Astrocyte of the spinal cord (primary cell): Measurements from ENCODE around the gene SYN1.
"Not testable (repeated sequence)": the region's sequence is repeated elsewhere in the genome, so short reads cannot be mapped to it uniquely, and the experiment has no call there.

ENCODE experiments used
- DNase-seq: peaks from one replicate; pipeline ENCODE4 v3.0.0; 2011; ENCODE audit warnings: low read depth, low spot score
- H3K4me3 ChIP-seq: 2 replicates; pipeline ENCODE4 v1.5.1; 2011; ENCODE audit warnings: low read depth, mild to moderate bottlenecking, low read length, moderate library complexity
- in situ Hi-C: cut with HindIII; loops from 2 replicates; pipeline ENCODE4 v1.10.0; 2017; ENCODE audit warnings: low sequenced_read_pairs
- TF ChIP-seq, protein P1 (sequence below): IDR thresholded peaks from 2 replicates; pipeline ENCODE4 v1.5.1; 2012; ENCODE audit warnings: low read depth, mild to moderate bottlenecking, low read length, inconsistent platforms

The SYN1 gene

DNA sequence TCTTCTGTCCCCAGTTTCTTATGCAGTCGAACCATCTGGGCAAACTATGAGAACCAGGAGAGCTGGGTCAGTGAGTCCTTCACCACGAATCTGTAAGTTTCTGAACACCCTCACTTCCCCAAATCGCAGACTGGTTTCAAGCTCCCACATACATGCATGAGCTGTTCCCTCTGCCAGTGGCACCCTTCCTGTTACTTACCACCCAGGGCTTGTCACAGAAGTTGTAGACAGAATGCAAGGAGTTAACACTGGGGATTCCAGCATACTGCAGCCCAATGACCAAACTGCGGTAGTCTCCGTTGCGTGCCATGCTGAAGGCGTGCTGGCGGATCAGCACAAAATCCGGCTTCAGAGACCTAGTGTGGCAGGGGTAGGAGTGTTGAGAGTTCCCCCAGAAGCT, 14.6 kb downstream of the SYN1 start:
- H3K4me3 ChIP-seq: no peak overlapping the region
- TF ChIP-seq, protein P1, sequence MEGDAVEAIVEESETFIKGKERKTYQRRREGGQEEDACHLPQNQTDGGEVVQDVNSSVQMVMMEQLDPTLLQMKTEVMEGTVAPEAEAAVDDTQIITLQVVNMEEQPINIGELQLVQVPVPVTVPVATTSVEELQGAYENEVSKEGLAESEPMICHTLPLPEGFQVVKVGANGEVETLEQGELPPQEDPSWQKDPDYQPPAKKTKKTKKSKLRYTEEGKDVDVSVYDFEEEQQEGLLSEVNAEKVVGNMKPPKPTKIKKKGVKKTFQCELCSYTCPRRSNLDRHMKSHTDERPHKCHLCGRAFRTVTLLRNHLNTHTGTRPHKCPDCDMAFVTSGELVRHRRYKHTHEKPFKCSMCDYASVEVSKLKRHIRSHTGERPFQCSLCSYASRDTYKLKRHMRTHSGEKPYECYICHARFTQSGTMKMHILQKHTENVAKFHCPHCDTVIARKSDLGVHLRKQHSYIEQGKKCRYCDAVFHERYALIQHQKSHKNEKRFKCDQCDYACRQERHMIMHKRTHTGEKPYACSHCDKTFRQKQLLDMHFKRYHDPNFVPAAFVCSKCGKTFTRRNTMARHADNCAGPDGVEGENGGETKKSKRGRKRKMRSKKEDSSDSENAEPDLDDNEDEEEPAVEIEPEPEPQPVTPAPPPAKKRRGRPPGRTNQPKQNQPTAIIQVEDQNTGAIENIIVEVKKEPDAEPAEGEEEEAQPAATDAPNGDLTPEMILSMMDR: no peak
- in situ Hi-C loops: no loop called here
- DNase-seq: no peak

DNA sequence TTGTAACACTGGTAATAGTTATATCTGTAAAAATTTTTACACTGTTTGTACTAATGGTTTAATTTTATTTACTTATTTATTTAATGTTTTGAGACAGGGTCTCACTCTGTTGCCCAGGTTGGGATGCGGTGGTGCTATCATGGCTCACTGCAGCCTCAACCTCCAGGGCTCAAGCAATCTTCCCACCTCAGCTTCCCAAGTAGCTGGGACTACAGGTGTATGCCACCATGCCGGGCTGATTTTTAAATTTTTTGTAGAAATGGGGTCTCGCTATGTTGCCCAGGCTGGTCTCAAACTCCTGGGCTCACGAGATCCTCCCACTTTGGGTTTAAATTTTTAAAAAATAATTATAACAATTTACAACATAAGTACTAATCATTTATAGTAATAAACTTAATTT, 16.5 kb downstream of the SYN1 start:
- in situ Hi-C loops, DNase-seq, H3K4me3 ChIP-seq: not testable (repeated sequence)

DNA sequence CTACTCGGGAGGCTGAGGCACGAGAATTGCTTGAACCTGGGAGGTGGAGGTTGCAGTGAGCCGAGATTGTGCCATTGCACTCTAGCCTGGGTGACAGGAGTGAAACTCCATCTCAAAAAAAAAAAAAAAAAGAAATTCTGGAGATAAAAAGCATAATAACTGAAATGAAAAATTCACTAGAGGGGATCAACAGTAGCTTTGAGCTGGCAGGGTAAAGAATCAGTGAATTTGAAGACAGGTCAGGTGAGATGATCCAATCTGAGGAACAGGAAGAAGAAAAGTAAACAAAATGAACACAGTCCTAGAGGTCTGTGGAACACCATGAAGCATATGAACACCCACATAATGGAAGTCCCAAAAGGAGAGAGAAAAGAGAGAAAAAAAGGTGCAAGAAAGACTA, 22.4 kb downstream of the SYN1 start:
- in situ Hi-C loops: no loop called here
- no peak for DNase-seq
- no peak overlapping the region for H3K4me3 ChIP-seq
- TF ChIP-seq, protein P1: no peak

DNA sequence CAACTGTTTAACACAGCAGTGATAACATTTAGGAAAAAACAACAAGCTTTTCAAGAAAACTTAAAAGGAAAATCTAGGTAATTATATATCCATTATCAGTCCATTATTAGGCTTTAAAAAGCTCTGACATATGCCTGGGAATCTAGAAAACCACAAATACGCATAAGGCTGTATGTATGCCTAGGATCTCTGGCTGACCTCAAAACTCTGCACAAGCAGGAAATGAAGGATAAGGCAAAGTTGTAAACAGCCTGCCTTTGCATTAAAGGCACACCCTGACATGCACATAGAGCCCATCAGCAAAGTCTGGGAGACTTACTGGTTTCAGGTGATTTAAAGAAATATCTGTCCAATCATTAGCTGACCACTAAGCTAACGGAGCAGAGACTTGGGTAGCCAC, 23.4 kb downstream of the SYN1 start:
- peak; percentile 23 for DNase-seq
- H3K4me3 ChIP-seq: no peak overlapping the region
- TF ChIP-seq, protein P1: no peak
- in situ Hi-C loops: no loop called here

- TF ChIP-seq, protein P1: no peak
- DNase-seq: peak; percentile 80
- in situ Hi-C loops: no loop called here
- H3K4me3 ChIP-seq: no peak overlapping the region
These were observed 23.9 kb downstream of the SYN1 start for GRCh38 chrX:47595716-47596251.

DNA sequence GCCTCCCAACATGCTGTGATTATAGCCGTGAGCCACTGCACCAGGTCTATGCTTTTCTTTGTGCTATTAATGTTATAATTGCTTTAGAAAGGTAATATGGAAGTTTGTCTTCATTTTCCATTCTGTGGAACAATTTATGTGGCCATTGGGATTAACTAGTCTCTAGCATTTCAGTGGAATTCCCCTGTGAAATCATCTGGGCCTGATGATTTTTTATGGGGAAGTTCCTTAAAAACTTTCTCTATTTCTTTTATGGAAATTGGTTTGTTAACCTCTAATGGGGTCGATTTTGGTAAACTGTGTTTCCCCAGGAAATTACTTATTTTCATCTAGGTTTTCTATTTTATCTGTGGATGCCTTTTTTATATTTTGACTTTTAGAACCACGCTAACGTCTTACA, 26.1 kb downstream of the SYN1 start:
- TF ChIP-seq, protein P1: no peak
- no peak for DNase-seq
- in situ Hi-C loops: no loop called here
- no peak overlapping the region for H3K4me3 ChIP-seq

DNA sequence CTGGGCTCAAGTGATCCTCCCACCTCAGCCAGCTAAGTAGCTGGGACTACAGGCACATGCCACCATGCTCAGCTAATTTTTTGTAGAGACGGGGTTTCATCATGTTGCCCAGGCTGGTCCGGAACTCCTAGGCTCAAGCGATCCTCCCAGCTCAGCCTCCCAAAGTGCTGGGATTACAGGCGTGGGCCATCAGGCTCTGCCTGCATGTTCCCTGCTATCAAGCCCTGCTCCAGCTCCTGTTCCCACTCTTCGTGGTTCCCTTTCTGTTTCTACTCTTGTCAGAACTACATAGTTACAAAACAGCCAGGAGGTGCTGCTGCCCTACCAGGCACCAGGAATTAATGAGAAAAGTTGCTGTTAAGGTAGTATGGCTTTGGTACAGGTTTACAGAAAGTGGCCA, 28.7 kb downstream of the SYN1 start:
- no peak for DNase-seq
- H3K4me3 ChIP-seq: no peak overlapping the region
- in situ Hi-C loops: no loop called here
- TF ChIP-seq, protein P1: no peak
